Measurements from ENCODE around the gene DAG1.

DAG1 gene

GRCh38 chr3:49500205-49500731 lies 30.2 kb downstream of the DAG1 start:
- no peak for DNase-seq (ENCODE audit: low spot score)
- H3K4me3 ChIP-seq = peak overlapping the region; percentile 35
- peak overlapping the region; percentile 87 to 89 for H3K27ac ChIP-seq
- no peak for TF ChIP-seq CTCF (IDR thresholded peaks at IDR 0.05)

- Histone ChIP-seq H3K4me3 (peak overlapping the region; percentile 35), H3K27ac (peak overlapping the region; percentile 87 to 89)
- TF ChIP-seq CTCF (IDR thresholded peaks at IDR 0.05) = no peak
- DNase-seq (ENCODE audit: low spot score) = peak; percentile 85
These were observed 30.9 kb downstream of the DAG1 start for GRCh38 chr3:49500732-49501609.

GRCh38 chr3:49501842-49502241 lies 31.8 kb downstream of the DAG1 start:
- H3K27ac ChIP-seq = peak overlapping the region; percentile 87 to 89
- no peak for TF ChIP-seq CTCF (IDR thresholded peaks at IDR 0.05)
- DNase-seq (ENCODE audit: low spot score) = no peak
- H3K4me3 ChIP-seq = no peak overlapping the region

GRCh38 chr3:49506906-49507305 lies 36.8 kb downstream of the DAG1 start:
- H3K4me3 ChIP-seq = no peak overlapping the region
- no peak for DNase-seq (ENCODE audit: low spot score)
- H3K27ac ChIP-seq = no peak overlapping the region
- no peak for TF ChIP-seq CTCF (IDR thresholded peaks at IDR 0.05)

GRCh38 chr3:49509028-49509561 lies 39.0 kb downstream of the DAG1 start:
- Histone ChIP-seq H3K4me3 (no peak overlapping the region), H3K27ac (no peak overlapping the region)
- DNase-seq (ENCODE audit: low spot score) = no peak
- TF ChIP-seq CTCF (IDR thresholded peaks at IDR 0.05) = no peak

- no peak for DNase-seq (ENCODE audit: low spot score)
- H3K27ac ChIP-seq = no peak overlapping the region
- no peak for TF ChIP-seq CTCF (IDR thresholded peaks at IDR 0.05)
- no peak overlapping the region for H3K4me3 ChIP-seq
These were observed 41.6 kb downstream of the DAG1 start for GRCh38 chr3:49511639-49512038.

Measured in coronary artery (tissue), 2 donors.